BE2C (cell line): Measurements from ENCODE around the gene E2F1.

Source experiments
- DNase-seq: peaks from one replicate; pipeline ENCODE4 v3.0.0-alpha.2; 2020
- H3K27me3 ChIP-seq: fragments of 250-450 bp; sonication (Bioruptor Pico); 2 replicates; pipeline ENCODE4 v1.5.1; 2020; ENCODE audit warnings: mild to moderate bottlenecking
- H3K36me3 ChIP-seq: fragments of 250-450 bp; sonication (Bioruptor Pico); 2 replicates; pipeline ENCODE4 v1.5.1; 2020; ENCODE audit warnings: mild to moderate bottlenecking
- H3K4me1 ChIP-seq: fragments of 250-450 bp; sonication (Bioruptor Pico); 2 replicates; pipeline ENCODE4 v1.5.1; 2020
- H3K4me3 ChIP-seq: 2 replicates; pipeline ENCODE4 v1.5.1; 2011; ENCODE audit warnings: low read depth, low read length
- H3K9me3 ChIP-seq: fragments of 250-450 bp; sonication (Bioruptor Pico); 2 replicates; pipeline ENCODE4 v1.5.1; 2020
- TF ChIP-seq, protein P1 (sequence below): IDR thresholded peaks from 2 replicates; pipeline ENCODE4 v1.5.1; 2012; ENCODE audit warnings: mild to moderate bottlenecking, low read depth, low read length

Gene E2F1

DNA sequence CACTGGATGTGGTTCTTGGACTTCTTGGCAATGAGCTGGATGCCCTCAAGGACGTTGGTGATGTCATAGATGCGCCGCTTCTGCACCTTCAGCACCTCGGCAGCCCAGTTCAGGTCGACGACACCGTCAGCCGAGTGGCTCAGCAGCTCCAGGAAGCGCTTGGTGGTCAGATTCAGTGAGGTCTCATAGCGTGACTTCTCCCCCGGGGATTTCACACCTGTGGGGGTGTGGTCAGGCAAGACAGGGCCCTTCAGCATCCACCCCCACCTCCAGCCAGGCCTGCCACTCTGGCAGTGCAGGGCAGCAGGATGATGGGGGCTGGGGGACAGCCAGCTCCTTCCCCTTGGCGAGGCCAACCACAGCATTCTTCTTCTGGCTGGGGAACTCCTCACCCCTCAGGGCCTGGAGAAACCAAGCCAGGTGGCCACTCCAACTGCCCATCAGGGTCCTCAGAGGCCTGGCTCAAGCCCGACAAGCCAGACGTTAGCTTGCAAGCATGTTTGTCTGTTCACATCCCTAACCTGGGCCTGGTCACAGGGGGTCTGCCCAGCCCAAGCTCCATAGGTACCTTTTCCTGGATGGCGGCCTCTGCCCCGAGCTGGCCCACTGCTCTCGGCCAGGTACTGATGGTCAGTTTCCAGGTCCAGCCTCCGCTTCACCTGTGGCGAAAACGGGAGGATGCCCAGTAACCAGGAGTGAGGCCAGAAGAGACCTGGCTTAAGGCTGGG is 6.3 kb downstream of the E2F1 start:
- Histone ChIP-seq H3K27me3 (no peaks in the 10 kb centered on the region), H3K9me3 (no peaks in the 10 kb centered on the region), H3K4me3 (no peak overlapping the region), H3K36me3 (peaks cover 74% of the 10 kb centered on the region), H3K4me1 (peaks cover 32% of the 10 kb centered on the region)
- DNase-seq, result no peak
- TF ChIP-seq, protein P1, sequence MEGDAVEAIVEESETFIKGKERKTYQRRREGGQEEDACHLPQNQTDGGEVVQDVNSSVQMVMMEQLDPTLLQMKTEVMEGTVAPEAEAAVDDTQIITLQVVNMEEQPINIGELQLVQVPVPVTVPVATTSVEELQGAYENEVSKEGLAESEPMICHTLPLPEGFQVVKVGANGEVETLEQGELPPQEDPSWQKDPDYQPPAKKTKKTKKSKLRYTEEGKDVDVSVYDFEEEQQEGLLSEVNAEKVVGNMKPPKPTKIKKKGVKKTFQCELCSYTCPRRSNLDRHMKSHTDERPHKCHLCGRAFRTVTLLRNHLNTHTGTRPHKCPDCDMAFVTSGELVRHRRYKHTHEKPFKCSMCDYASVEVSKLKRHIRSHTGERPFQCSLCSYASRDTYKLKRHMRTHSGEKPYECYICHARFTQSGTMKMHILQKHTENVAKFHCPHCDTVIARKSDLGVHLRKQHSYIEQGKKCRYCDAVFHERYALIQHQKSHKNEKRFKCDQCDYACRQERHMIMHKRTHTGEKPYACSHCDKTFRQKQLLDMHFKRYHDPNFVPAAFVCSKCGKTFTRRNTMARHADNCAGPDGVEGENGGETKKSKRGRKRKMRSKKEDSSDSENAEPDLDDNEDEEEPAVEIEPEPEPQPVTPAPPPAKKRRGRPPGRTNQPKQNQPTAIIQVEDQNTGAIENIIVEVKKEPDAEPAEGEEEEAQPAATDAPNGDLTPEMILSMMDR, result no peak

DNA sequence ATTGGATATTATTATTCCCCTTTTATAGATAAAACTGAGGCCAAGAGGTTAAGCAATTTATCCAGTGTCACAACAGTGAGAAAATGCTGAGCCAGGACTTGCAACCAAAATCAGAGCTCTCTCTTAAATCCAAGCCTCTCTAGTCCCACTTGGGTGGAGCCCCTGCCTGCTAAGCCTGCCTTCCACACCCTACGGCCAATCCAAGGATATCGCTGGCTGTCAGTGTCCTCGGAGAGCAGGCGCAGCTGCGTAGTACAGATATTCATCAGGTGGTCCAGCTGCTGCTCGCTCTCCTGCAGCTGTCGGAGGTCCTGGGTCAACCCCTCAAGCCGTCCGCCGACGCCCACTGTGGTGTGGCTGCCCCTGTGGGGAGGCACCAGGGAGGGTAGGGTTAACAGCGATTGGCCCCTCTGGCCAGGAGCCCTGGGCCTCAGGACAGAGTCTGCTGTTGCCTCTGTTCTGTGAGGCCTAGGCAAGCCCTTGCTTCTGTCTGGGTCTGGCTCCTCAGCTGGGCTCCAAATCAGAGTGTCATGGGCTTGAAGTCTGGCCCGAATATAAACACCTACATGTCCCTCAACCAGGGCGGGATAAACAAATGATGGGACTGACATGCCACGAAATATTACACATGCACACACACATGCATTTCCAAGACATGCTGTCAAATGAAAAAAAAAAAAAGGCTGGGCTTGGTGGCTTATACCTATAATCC is 8.0 kb downstream of the E2F1 start:
- H3K36me3 ChIP-seq, result peaks cover 65% of the 10 kb centered on the region
- TF ChIP-seq, protein P1, result no peak

GRCh38 chr20:33676652-33677645 is 9.2 kb downstream of the E2F1 start:
- H3K36me3 ChIP-seq, result peaks cover 58% of the 10 kb centered on the region

More for the DNA sequence above, 8.0 kb downstream of the E2F1 start:
- DNase-seq, result peak; percentile 71
- Histone ChIP-seq H3K27me3 (no peaks in the 10 kb centered on the region), H3K9me3 (no peaks in the 10 kb centered on the region), H3K4me3 (no peak overlapping the region), H3K4me1 (peaks cover 27% of the 10 kb centered on the region)

GRCh38 chr20:33676121-33676520 is 10.1 kb downstream of the E2F1 start:
- H3K9me3 ChIP-seq, result no peaks in the 10 kb centered on the region
- H3K4me1 ChIP-seq, result peaks cover 27% of the 10 kb centered on the region
- H3K4me3 ChIP-seq, result no peak overlapping the region
- TF ChIP-seq, protein P1, result no peak
- no peaks in the 10 kb centered on the region for H3K27me3 ChIP-seq
- DNase-seq, result no peak
- H3K36me3 ChIP-seq, result peaks cover 61% of the 10 kb centered on the region

More at GRCh38 chr20:33676652-33677645, 9.2 kb downstream of the E2F1 start:
- H3K4me1 ChIP-seq, result peaks cover 27% of the 10 kb centered on the region
- no peak overlapping the region for H3K4me3 ChIP-seq
- TF ChIP-seq, protein P1, result no peak
- DNase-seq, result no peak
- H3K9me3 ChIP-seq, result no peaks in the 10 kb centered on the region
- H3K27me3 ChIP-seq, result no peaks in the 10 kb centered on the region

- TF ChIP-seq, protein P1, result no peak
- Histone ChIP-seq H3K36me3 (peaks cover 58% of the 10 kb centered on the region), H3K9me3 (no peaks in the 10 kb centered on the region), H3K4me3 (no peak overlapping the region), H3K27me3 (no peaks in the 10 kb centered on the region), H3K4me1 (peaks cover 27% of the 10 kb centered on the region)
- DNase-seq, result no peak
These were observed 10.8 kb downstream of the E2F1 start for GRCh38 chr20:33675136-33675959.
